Erythroblast (primary cell): ENCODE results near the gene SWT1.

Source experiments
- DNase-seq, 2 experiments: peaks; one replicate each; lab custom pipeline; 2025; lab: John Stamatoyannopoulos, UW
- GATA1 ChIP-seq: IDR thresholded peaks from 2 replicates; pipeline ENCODE4 v1.6.1; 2011; ENCODE audit warnings: low read depth, mild to moderate bottlenecking, control low read depth, low read length, moderate library complexity
- POLR2A ChIP-seq: IDR thresholded peaks from 2 replicates; pipeline ENCODE4 v1.6.1; 2011; ENCODE audit warnings: mild to moderate bottlenecking, low read length

SWT1 gene

GRCh38 chr1:185297982-185298381 is 141.0 kb downstream of the SWT1 start:
- TF ChIP-seq POLR2A (no peak), GATA1 (no peak)
- no peak for DNase-seq

GRCh38 chr1:185300152-185300551 is 143.2 kb downstream of the SWT1 start:
- TF ChIP-seq GATA1 (no peak), POLR2A (no peak)
- DNase-seq = peak; percentile 11 to 19

GRCh38 chr1:185305419-185305818 is 148.5 kb downstream of the SWT1 start:
- no peak for DNase-seq
- no peak for TF ChIP-seq POLR2A
- no peak for TF ChIP-seq GATA1

GRCh38 chr1:185308126-185308525 is 151.2 kb downstream of the SWT1 start:
- TF ChIP-seq GATA1 (no peak), POLR2A (no peak)
- no peak for DNase-seq

- peak in 1 of 2 experiments; percentile 12 for DNase-seq
- TF ChIP-seq POLR2A (no peak), GATA1 (no peak)
Observed at GRCh38 chr1:185309566-185309965, 152.6 kb downstream of the SWT1 start.

- no peak for DNase-seq
- no peak for TF ChIP-seq POLR2A
- no peak for TF ChIP-seq GATA1
Observed at GRCh38 chr1:185311589-185312225, 154.7 kb downstream of the SWT1 start.

- no peak for DNase-seq
- no peak for TF ChIP-seq GATA1
Observed at GRCh38 chr1:185312361-185313138, 155.6 kb downstream of the SWT1 start.

GRCh38 chr1:185314411-185314810 is 157.4 kb downstream of the SWT1 start:
- peak; percentile 34 to 47 for DNase-seq

GRCh38 chr1:185315445-185316071 is 158.6 kb downstream of the SWT1 start:
- TF ChIP-seq GATA1 (no peak), POLR2A (no peak)
- DNase-seq = peak; percentile 80 to 83

More at GRCh38 chr1:185314411-185314810, 157.4 kb downstream of the SWT1 start:
- TF ChIP-seq GATA1 (no peak), POLR2A (no peak)

- DNase-seq = peak; percentile 94 to 96
- TF ChIP-seq GATA1 = no peak
- peak; percentile 46 for TF ChIP-seq POLR2A
Observed at GRCh38 chr1:185316163-185317033, 159.4 kb downstream of the SWT1 start.

- DNase-seq = peak; percentile 97 to 98
- no peak for TF ChIP-seq GATA1
- TF ChIP-seq POLR2A = peak; percentile 95
Observed at GRCh38 chr1:185317034-185317885, 160.3 kb downstream of the SWT1 start, which contains the start of gene IVNS1ABP. IVNS1ABP (minus strand) TSS chr1:185317243; CDS start chr1:185309493, 7,750 bp downstream.

- DNase-seq = peak; percentile 60 to 70
- TF ChIP-seq GATA1 = no peak
- TF ChIP-seq POLR2A = no peak
Observed at GRCh38 chr1:185317886-185318310, 160.9 kb downstream of the SWT1 start.
